Spinal cord (tissue), 10 donors: Measurements from ENCODE around the gene CDC42BPA. TPM values are rescaled to one million over a fixed set of nuclear protein-coding genes. Genes with fewer than 3 reads are reported as not detected.

Experiments
- DNase-seq, 6 donors: peaks; one replicate each; pipeline versions ENCODE4 v3.0.0 to v3.0.0-alpha.2; 2013 to 2015; ENCODE audit warnings: low spot score in 6 of 6, low read depth in 4 of 6
- H3K27ac ChIP-seq: one replicate; pipeline ENCODE4 v1.5.1; 2013; ENCODE audit warnings: low read depth, low read length, control low read depth
- H3K27me3 ChIP-seq: one replicate; pipeline ENCODE4 v1.6.1; 2013; ENCODE audit warnings: low read length; ENCODE audit not compliant: control insufficient read depth, insufficient read depth
- H3K36me3 ChIP-seq: one replicate; pipeline ENCODE4 v1.6.1; 2013; ENCODE audit warnings: low read length; ENCODE audit not compliant: control insufficient read depth, insufficient read depth
- H3K4me1 ChIP-seq: one replicate; pipeline ENCODE4 v1.6.1; 2013; ENCODE audit warnings: low read length; ENCODE audit not compliant: control insufficient read depth, insufficient read depth
- H3K4me3 ChIP-seq: one replicate; pipeline ENCODE4 v1.5.1; 2013; ENCODE audit warnings: low read depth, low read length, control low read depth
- H3K9me3 ChIP-seq: one replicate; pipeline ENCODE4 v1.6.1; 2013; ENCODE audit warnings: low read length; ENCODE audit not compliant: control insufficient read depth, insufficient read depth
- WGBS: methylation state at CpG from one replicate; pipeline ENCODE4 v1.1.5; 2013; ENCODE audit warnings: missing lambda C conversion rate; ENCODE audit not compliant: insufficient coverage; 5-methylcytosine and 5-hydroxymethylcytosine counted together
- polyA plus RNA-seq, 2 donors: library from polyadenylated mRNA; unstranded; fragments of 120-200 nt; gene quantifications; one replicate each; pipeline ENCODE4 v1.2.1, GENCODE V29; 2013; ENCODE audit not compliant: insufficient read length in 2 of 2
- total RNA-seq, 2 donors: library from RNA; depleted of rRNA in 1 of 2; stranded (reverse); fragments of 120-200 nt in 1 of 2; fragments of >200 nt in 1 of 2; gene quantifications; one replicate each; pipeline versions ENCODE4 v1.2.3 to v1.2.4, GENCODE V29; 2013 to 2014
- donor health status: healthy.

CDC42BPA gene
- total and polyA plus RNA-seq, 4 donors = 44.5 to 129 (median 55.0) TPM

- Histone ChIP-seq H3K27me3 (no peaks in the 10 kb centered on the region), H3K4me3 (no peak overlapping the region), H3K9me3 (no peaks in the 10 kb centered on the region), H3K36me3 (peaks cover 19% of the 10 kb centered on the region), H3K27ac (peak overlapping the region; percentile 84), H3K4me1 (peaks cover 22% of the 10 kb centered on the region)
- 84% methylated on average over 7 of the region's 13 CpGs for WGBS
- no peak for DNase-seq
These were observed 322.6 kb downstream of the CDC42BPA start for GRCh38 chr1:226995365-226996332.

DNA sequence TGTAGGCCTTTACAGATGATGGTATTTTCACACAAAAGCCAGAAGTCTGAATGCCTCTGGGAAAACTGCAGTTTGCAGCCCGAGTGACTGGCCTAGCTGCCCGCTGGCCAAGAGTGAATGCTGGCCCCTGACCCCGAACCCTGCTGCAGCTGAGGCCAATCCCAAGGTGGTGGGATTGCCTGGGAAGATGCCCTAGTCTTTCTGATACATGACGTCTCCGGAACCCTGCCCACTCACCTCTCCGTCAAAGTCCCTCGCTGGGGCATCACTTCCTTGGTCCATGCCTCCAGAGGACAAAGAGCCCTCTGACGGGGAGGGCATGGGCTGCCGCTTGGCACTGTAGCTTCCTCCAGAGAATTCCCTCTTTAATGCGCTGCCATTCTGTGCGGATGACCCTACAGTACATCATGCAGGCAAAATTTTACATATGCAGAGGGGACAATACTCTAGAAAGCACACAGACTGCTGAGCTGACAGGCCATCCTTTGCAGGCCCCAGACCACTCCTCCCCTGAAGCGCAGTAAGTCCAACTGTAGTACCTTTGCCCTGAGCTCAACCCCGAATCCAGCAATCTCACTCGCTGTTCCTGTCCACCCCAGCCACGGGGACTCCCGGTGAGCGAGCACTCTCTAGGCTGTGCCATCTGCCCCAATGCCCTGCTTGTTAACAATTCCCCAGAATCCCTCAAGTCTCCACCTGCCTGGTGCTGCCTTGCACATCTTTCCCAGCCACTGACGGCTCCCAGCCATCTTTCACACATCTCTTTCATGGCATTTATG is 323.5 kb downstream of the CDC42BPA start:
- peaks cover 23% of the 10 kb centered on the region for H3K36me3 ChIP-seq
- H3K4me3 ChIP-seq = no peak overlapping the region
- WGBS = 74% methylated on average over 17 of the region's 18 CpGs
- no peaks in the 10 kb centered on the region for H3K9me3 ChIP-seq
- no peaks in the 10 kb centered on the region for H3K27me3 ChIP-seq
- H3K4me1 ChIP-seq = peaks cover 25% of the 10 kb centered on the region
- DNase-seq = no peak
- H3K27ac ChIP-seq = peak overlapping the region; percentile 84

DNA sequence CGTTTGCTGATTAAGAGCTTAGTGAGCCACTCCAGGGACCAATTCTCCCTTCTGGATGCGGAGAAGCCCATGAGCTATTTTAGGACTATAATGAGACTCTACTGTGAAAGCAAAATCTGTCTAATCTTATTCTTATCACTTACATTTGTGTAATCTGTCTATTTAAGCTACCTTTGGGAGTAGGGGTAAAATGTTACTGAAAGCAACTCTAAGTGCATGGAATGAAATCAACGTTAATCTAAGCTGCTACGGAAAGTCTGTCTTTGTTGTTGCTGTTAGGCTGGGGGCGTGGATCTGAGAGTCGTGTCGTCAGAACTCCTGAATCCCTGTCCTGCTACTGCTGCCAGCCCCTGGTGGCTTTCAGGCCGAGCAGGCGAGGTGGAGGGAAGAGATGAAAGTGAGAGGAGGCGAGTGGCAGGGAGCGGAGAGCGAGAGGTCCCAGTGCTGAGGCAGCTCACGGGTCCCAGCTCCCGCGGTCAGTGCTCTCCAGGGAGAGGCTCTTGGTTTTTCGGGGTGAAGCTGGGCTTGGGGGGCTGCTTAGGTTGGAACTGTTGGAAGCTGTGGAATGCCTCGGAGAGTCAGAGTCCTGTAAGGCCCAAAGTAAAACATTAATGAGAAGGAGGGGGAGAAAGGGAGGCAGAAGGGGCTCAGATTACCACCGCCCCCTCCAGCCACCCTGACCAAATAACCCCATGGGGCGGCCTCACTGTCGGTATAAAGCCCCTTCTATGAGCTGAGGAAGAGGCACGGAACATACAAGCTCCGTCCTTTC is 324.3 kb downstream of the CDC42BPA start:
- 44% methylated on average over 17 of the region's 22 CpGs for WGBS
- H3K4me3 ChIP-seq = no peak overlapping the region
- peaks cover 25% of the 10 kb centered on the region for H3K4me1 ChIP-seq
- peak in 2 of 6 donors; percentile 59 to 93 for DNase-seq
- H3K9me3 ChIP-seq = no peaks in the 10 kb centered on the region
- peak overlapping the region; percentile 84 for H3K27ac ChIP-seq
- no peaks in the 10 kb centered on the region for H3K27me3 ChIP-seq
- peaks cover 23% of the 10 kb centered on the region for H3K36me3 ChIP-seq

- Histone ChIP-seq H3K27me3 (no peaks in the 10 kb centered on the region), H3K27ac (no peak overlapping the region), H3K36me3 (peaks cover 35% of the 10 kb centered on the region), H3K9me3 (no peaks in the 10 kb centered on the region), H3K4me3 (no peak overlapping the region), H3K4me1 (peaks cover 32% of the 10 kb centered on the region)
- DNase-seq = no peak
- WGBS = 93% methylated on average over 2 of the region's 4 CpGs
These were observed 326.4 kb downstream of the CDC42BPA start for GRCh38 chr1:226991920-226992319.

DNA sequence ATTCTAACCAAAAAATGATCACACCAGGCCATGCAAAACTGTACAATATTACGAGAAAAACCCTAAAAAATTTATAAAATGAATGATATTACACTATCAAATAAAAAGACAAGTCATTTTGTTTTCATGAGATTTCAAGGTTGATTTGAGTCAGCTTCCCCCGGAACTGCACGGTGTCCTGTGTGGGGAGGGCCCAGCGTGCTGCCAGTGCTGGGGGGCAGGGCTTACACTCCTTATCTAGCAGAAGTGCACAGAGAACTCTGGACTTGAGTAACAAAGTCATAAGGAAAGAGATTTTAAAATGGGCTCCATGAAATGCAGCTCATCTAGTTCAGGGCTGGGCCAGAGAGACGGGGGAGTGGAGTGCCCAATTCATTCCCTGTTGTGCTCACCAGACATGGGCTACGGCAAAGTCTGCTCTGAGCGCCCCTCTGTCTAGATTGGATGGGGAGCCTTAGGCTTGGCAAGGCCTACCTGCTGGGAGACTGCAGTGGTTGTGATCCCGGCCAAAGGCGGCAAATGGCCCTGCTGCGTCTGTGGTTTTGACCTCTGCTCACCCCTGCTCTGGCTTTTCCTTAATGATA is 328.1 kb downstream of the CDC42BPA start:
- Histone ChIP-seq H3K36me3 (peaks cover 51% of the 10 kb centered on the region), H3K4me1 (peaks cover 39% of the 10 kb centered on the region), H3K4me3 (no peak overlapping the region), H3K27ac (no peak overlapping the region), H3K27me3 (no peaks in the 10 kb centered on the region), H3K9me3 (no peaks in the 10 kb centered on the region)
- WGBS = 84% methylated on average over 6 of the region's 10 CpGs
- no peak for DNase-seq

GRCh38 chr1:226989085-226989920 is 329.0 kb downstream of the CDC42BPA start:
- Histone ChIP-seq H3K9me3 (no peaks in the 10 kb centered on the region), H3K27me3 (no peaks in the 10 kb centered on the region), H3K4me1 (peaks cover 29% of the 10 kb centered on the region), H3K27ac (no peak overlapping the region), H3K36me3 (peaks cover 52% of the 10 kb centered on the region), H3K4me3 (no peak overlapping the region)
- DNase-seq = no peak
- WGBS = 73% methylated on average over 5 of the region's 12 CpGs

DNA sequence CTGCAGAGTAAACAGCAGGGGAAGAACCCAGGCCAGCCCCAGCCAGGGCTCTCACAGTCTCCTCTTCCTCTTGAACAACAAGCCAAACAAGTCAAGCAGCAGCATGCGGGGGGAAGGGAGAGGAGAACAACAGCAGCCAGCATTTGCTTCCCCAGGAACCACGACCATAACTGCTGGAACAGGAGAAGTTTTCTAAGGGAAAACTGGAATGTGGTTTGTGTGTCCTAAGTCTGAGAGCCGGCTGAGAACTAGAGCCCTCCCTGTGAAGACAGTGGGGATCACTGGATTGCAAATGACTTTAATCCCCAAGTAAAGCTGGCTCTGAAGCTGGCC is 330.0 kb downstream of the CDC42BPA start:
- Histone ChIP-seq H3K27ac (no peak overlapping the region), H3K4me3 (no peak overlapping the region), H3K27me3 (no peaks in the 10 kb centered on the region), H3K9me3 (no peaks in the 10 kb centered on the region), H3K4me1 (peaks cover 24% of the 10 kb centered on the region), H3K36me3 (peaks cover 58% of the 10 kb centered on the region)
- 60% methylated on average over 1 of the region's 3 CpGs for WGBS
- no peak for DNase-seq

DNA sequence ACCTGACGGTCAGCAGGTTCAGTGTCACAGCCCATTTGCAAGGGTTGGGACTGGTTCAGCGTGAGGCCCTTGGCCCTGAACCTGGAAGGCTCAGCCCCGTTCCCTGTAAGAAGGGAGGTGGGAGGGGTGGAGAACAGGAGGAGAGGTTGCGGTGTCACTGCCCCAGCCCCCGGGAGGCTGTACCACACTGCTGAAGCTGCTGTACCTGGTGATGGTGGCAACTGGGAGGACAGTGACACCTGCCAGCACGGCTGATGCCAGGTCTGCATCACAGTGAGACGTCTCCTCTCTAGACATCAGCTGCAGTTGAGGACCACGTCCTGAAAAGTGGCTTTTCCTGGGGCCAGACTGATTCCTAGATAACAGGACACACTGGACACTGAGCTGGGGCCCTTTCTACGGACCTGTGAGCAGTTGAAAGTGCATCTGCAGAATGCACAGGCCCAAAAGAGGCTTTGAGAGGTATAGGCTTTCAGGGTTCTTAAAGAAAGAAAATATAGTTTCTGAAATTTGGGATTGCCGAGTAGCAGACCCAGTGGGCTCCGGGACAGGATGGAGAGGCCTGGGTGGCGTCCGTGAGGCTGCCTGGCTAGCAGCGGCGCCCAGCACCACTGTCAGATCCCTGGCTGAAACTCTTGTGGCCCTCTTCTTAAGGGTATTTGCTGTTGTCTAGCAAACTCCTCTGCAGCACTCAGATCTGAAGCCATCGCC is 330.5 kb downstream of the CDC42BPA start:
- Histone ChIP-seq H3K36me3 (peaks cover 63% of the 10 kb centered on the region), H3K4me3 (no peak overlapping the region), H3K4me1 (peaks cover 19% of the 10 kb centered on the region), H3K9me3 (no peaks in the 10 kb centered on the region), H3K27me3 (no peaks in the 10 kb centered on the region), H3K27ac (no peak overlapping the region)
- WGBS = 83% methylated on average over 14 of the region's 16 CpGs
- DNase-seq = no peak
